Measurements from ENCODE around the gene CD5L. TPM values are rescaled to one million over a fixed set of nuclear protein-coding genes. Genes with fewer than 3 reads are reported as not detected.

The CD5L gene
- total RNA-seq, 1 donor from 2014 or later = 1.2 TPM

- DNase-seq = no peak
These were observed 28.3 kb downstream of the CD5L start for GRCh38 chr1:157813269-157813668.

- no peak for DNase-seq
These were observed 35.0 kb downstream of the CD5L start for GRCh38 chr1:157806431-157807149.

GRCh38 chr1:157803851-157804250 lies 37.8 kb downstream of the CD5L start:
- DNase-seq = no peak

GRCh38 chr1:157799996-157800395 lies 41.6 kb downstream of the CD5L start:
- DNase-seq = no peak

GRCh38 chr1:157798211-157798610 lies 43.4 kb downstream of the CD5L start:
- DNase-seq = no peak

GRCh38 chr1:157785248-157785647 lies 56.4 kb downstream of the CD5L start:
- DNase-seq = no peak

- DNase-seq = no peak
These were observed 56.8 kb downstream of the CD5L start for GRCh38 chr1:157784801-157785200.

- no peak for DNase-seq
These were observed 58.7 kb downstream of the CD5L start for GRCh38 chr1:157782931-157783330.

GRCh38 chr1:157781048-157781447 lies 60.6 kb downstream of the CD5L start:
- DNase-seq = no peak

Small RNA genes within 50 kb of the gene (small RNA-seq; reads per million reads assigned to genes)
- not detected for gene MRPS21P2

Other genes starting within 250 kb of the CD5L start
- not detected for gene FCRL4, start 243.7 kb downstream of the CD5L start, total RNA-seq
- not detected for gene FCRL3, start 141.0 kb downstream of the CD5L start, total RNA-seq
- not detected for gene FCRL2, start 64.7 kb downstream of the CD5L start, total RNA-seq
- gene FCRL1, start 21.7 kb downstream of the CD5L start, total RNA-seq = 0.16 TPM
- gene KIRREL1, start 151.8 kb upstream of the CD5L start, total RNA-seq = 20.6 TPM